ENCODE data around the gene DEPDC4.
"Not testable (repeated sequence)": the region's sequence is repeated elsewhere in the genome, so short reads cannot be mapped to it uniquely, and the experiment has no call there.

The DEPDC4 gene

GRCh38 chr12:100303831-100304230 is 37.0 kb upstream of the DEPDC4 start:
- H3K27ac ChIP-seq (ENCODE audit: low read depth, low read length), result no peak overlapping the region
- H3K4me2 ChIP-seq (ENCODE audit: low read length), result no peak overlapping the region
- H3K9me3 ChIP-seq (ENCODE audit: control insufficient read depth, insufficient read depth, low read length), result no peaks in the 10 kb centered on the region
- H3K27me3 ChIP-seq (ENCODE audit: control insufficient read depth, low read length), result no peaks in the 10 kb centered on the region
- no peaks in the 10 kb centered on the region for H4K20me1 ChIP-seq (ENCODE audit: control insufficient read depth, insufficient read depth, low read depth, low read length)
- H3K36me3 ChIP-seq (ENCODE audit: control insufficient read depth, low read length), result peaks cover 33% of the 10 kb centered on the region
- H3K79me2 ChIP-seq (ENCODE audit: control insufficient read depth, low read length), result no peaks in the 10 kb centered on the region
- H3K4me3 ChIP-seq (ENCODE audit: low read length), result no peak overlapping the region
- H3K9me2 ChIP-seq (replicated peaks; ENCODE audit: control insufficient read depth, low read length), result no peaks in the 10 kb centered on the region
- no peaks in the 10 kb centered on the region for H3F3A ChIP-seq (ENCODE audit: control insufficient read depth, insufficient read depth)
- TF ChIP-seq EZH2phosphoT487 (IDR thresholded peaks at IDR 0.05; ENCODE audit: borderline replicate concordance, low read length), result no peak
- TF ChIP-seq, protein P1, sequence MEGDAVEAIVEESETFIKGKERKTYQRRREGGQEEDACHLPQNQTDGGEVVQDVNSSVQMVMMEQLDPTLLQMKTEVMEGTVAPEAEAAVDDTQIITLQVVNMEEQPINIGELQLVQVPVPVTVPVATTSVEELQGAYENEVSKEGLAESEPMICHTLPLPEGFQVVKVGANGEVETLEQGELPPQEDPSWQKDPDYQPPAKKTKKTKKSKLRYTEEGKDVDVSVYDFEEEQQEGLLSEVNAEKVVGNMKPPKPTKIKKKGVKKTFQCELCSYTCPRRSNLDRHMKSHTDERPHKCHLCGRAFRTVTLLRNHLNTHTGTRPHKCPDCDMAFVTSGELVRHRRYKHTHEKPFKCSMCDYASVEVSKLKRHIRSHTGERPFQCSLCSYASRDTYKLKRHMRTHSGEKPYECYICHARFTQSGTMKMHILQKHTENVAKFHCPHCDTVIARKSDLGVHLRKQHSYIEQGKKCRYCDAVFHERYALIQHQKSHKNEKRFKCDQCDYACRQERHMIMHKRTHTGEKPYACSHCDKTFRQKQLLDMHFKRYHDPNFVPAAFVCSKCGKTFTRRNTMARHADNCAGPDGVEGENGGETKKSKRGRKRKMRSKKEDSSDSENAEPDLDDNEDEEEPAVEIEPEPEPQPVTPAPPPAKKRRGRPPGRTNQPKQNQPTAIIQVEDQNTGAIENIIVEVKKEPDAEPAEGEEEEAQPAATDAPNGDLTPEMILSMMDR (IDR thresholded peaks at IDR 0.05; ENCODE audit: low read depth, low read length, poor library complexity, severe bottlenecking), result no peak
- H3K4me1 ChIP-seq (ENCODE audit: control insufficient read depth, low read length), result no peaks in the 10 kb centered on the region

DNA sequence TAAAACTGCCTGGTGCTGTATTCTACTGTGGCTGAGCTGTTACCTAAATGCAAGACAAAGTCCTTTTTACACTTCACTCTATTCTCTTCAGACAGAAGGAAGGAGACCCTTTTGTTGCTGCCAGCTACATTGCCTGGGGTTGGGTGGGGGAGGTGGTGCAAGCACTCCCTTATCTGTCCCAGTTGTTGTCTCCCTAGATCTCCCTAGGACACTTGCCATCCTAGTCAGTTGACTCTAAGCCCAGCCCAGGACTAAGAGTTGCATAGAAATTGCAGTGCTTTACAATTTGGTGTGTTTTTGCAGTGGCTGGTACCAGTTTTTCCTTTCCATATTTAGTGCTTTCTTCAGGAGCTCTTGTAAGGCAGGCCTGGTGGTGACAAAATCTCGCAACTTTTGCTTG is 35.2 kb upstream of the DEPDC4 start:
- H3K36me3 ChIP-seq (ENCODE audit: control insufficient read depth, low read length), result peaks cover 33% of the 10 kb centered on the region

DNA sequence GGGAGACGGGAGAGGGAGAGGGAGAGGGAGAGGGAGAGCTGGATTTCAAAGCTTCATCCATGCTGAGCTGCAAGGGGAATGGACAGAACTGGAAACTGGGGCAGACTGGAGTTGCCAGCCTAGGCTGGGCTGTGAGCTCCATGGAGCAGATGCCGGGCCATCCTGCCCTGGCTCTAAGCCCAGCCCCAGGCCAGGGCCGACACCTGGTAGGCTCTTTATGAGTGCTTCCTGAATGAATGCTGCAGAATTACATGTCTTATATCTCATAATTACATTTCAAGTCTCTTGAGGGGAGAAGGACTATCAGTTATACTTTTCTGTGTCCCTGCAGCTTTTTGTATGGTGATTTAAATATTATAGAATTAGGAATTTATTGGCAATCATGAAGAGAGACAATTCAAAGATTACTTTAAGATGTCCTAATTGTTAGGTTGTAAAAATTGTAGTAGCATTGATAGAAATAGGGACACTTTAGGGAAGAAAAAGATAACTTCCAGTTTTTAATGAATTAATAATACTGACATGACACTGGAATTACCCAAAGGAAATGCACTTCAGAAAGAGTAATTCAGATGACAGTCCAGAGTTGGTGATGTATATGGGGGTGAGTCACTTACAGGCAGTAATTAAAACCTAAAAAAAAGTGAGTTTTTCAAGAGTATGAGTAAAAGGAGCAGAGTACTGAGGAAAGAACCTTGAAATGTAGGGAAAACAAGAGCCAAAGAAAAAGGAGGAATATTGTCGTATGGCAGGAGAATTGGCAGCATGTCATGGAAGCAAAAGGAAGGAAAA is 29.1 kb upstream of the DEPDC4 start:
- no peaks in the 10 kb centered on the region for H3K9me2 ChIP-seq (replicated peaks; ENCODE audit: control insufficient read depth, low read length)
- H3K36me3 ChIP-seq (ENCODE audit: control insufficient read depth, low read length), result peaks cover 20% of the 10 kb centered on the region
- no peaks in the 10 kb centered on the region for H3K9me3 ChIP-seq (ENCODE audit: control insufficient read depth, insufficient read depth, low read length)
- H3K4me3 ChIP-seq (ENCODE audit: low read length), result no peak overlapping the region
- H3K27me3 ChIP-seq (ENCODE audit: control insufficient read depth, low read length), result no peaks in the 10 kb centered on the region
- no peak overlapping the region for H3K27ac ChIP-seq (ENCODE audit: low read depth, low read length)
- H3K79me2 ChIP-seq (ENCODE audit: control insufficient read depth, low read length), result no peaks in the 10 kb centered on the region
- TF ChIP-seq EZH2phosphoT487 (IDR thresholded peaks at IDR 0.05; ENCODE audit: borderline replicate concordance, low read length), result no peak
- TF ChIP-seq, protein P1 (IDR thresholded peaks at IDR 0.05; ENCODE audit: low read depth, low read length, poor library complexity, severe bottlenecking), result no peak
- H4K20me1 ChIP-seq (ENCODE audit: control insufficient read depth, insufficient read depth, low read depth, low read length), result no peaks in the 10 kb centered on the region
- no peak overlapping the region for H3K4me2 ChIP-seq (ENCODE audit: low read length)
- H3K4me1 ChIP-seq (ENCODE audit: control insufficient read depth, low read length), result no peaks in the 10 kb centered on the region
- H3F3A ChIP-seq (ENCODE audit: control insufficient read depth, insufficient read depth), result no peaks in the 10 kb centered on the region

More for the DNA sequence above, 35.2 kb upstream of the DEPDC4 start:
- H3K4me2 ChIP-seq (ENCODE audit: low read length), result no peak overlapping the region
- H3K79me2 ChIP-seq (ENCODE audit: control insufficient read depth, low read length), result no peaks in the 10 kb centered on the region
- TF ChIP-seq EZH2phosphoT487 (IDR thresholded peaks at IDR 0.05; ENCODE audit: borderline replicate concordance, low read length), result no peak
- TF ChIP-seq, protein P1 (IDR thresholded peaks at IDR 0.05; ENCODE audit: low read depth, low read length, poor library complexity, severe bottlenecking), result no peak
- H3K9me3 ChIP-seq (ENCODE audit: control insufficient read depth, insufficient read depth, low read length), result no peaks in the 10 kb centered on the region
- no peak overlapping the region for H3K27ac ChIP-seq (ENCODE audit: low read depth, low read length)
- no peak overlapping the region for H3K4me3 ChIP-seq (ENCODE audit: low read length)
- H3K4me1 ChIP-seq (ENCODE audit: control insufficient read depth, low read length), result no peaks in the 10 kb centered on the region
- H3F3A ChIP-seq (ENCODE audit: control insufficient read depth, insufficient read depth), result no peaks in the 10 kb centered on the region
- H3K9me2 ChIP-seq (replicated peaks; ENCODE audit: control insufficient read depth, low read length), result no peaks in the 10 kb centered on the region
- no peaks in the 10 kb centered on the region for H4K20me1 ChIP-seq (ENCODE audit: control insufficient read depth, insufficient read depth, low read depth, low read length)
- no peaks in the 10 kb centered on the region for H3K27me3 ChIP-seq (ENCODE audit: control insufficient read depth, low read length)

DNA sequence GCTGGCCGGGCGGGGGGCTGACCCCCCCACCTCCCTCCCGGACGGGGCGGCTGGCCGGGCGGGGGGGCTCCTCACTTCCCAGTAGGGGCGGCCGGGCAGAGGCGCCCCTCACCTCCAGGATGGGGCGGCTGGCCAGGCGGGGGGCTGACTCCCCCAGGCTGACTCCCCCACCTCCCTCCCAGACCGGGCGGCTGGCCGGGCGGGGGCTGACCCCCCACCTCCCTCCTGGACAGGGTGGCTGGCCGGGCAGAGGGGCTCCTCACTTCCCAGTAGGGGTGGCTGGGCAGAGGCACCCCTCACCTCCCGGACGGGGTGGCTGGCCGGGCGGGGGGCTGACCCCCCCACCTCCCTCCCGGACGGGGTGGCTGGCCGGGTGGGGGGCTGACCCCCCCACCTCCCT is 27.5 kb upstream of the DEPDC4 start:
- H3K9me2 ChIP-seq (replicated peaks; ENCODE audit: control insufficient read depth, low read length); H3K4me1 ChIP-seq (ENCODE audit: control insufficient read depth, low read length); H3K79me2 ChIP-seq (ENCODE audit: control insufficient read depth, low read length); H3K36me3 ChIP-seq (ENCODE audit: control insufficient read depth, low read length); H3K4me2 ChIP-seq (ENCODE audit: low read length); H4K20me1 ChIP-seq (ENCODE audit: control insufficient read depth, insufficient read depth, low read depth, low read length); H3K4me3 ChIP-seq (ENCODE audit: low read length); H3K27me3 ChIP-seq (ENCODE audit: control insufficient read depth, low read length); H3K27ac ChIP-seq (ENCODE audit: low read depth, low read length); H3F3A ChIP-seq (ENCODE audit: control insufficient read depth, insufficient read depth); H3K9me3 ChIP-seq (ENCODE audit: control insufficient read depth, insufficient read depth, low read length): not testable (repeated sequence)
